ENCODE results near the gene PPP2R3A.

GRCh38 chr3:136196401-136197158 lies 231.1 kb downstream of the PPP2R3A start:
- TF ChIP-seq, protein P1, sequence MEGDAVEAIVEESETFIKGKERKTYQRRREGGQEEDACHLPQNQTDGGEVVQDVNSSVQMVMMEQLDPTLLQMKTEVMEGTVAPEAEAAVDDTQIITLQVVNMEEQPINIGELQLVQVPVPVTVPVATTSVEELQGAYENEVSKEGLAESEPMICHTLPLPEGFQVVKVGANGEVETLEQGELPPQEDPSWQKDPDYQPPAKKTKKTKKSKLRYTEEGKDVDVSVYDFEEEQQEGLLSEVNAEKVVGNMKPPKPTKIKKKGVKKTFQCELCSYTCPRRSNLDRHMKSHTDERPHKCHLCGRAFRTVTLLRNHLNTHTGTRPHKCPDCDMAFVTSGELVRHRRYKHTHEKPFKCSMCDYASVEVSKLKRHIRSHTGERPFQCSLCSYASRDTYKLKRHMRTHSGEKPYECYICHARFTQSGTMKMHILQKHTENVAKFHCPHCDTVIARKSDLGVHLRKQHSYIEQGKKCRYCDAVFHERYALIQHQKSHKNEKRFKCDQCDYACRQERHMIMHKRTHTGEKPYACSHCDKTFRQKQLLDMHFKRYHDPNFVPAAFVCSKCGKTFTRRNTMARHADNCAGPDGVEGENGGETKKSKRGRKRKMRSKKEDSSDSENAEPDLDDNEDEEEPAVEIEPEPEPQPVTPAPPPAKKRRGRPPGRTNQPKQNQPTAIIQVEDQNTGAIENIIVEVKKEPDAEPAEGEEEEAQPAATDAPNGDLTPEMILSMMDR (IDR thresholded peaks at IDR 0.05; ENCODE audit: low read length), result no peak
- no peak for TF ChIP-seq EZH2 (IDR thresholded peaks at IDR 0.05; ENCODE audit: borderline replicate concordance, low read length)
